Measurements from ENCODE around the gene AWAT1. TPM values are rescaled to one million over a fixed set of nuclear protein-coding genes. Genes with fewer than 3 reads are reported as not detected.

The AWAT1 gene
- total and polyA plus RNA-seq, 4 experiments from 2014 or later = not detected

DNA sequence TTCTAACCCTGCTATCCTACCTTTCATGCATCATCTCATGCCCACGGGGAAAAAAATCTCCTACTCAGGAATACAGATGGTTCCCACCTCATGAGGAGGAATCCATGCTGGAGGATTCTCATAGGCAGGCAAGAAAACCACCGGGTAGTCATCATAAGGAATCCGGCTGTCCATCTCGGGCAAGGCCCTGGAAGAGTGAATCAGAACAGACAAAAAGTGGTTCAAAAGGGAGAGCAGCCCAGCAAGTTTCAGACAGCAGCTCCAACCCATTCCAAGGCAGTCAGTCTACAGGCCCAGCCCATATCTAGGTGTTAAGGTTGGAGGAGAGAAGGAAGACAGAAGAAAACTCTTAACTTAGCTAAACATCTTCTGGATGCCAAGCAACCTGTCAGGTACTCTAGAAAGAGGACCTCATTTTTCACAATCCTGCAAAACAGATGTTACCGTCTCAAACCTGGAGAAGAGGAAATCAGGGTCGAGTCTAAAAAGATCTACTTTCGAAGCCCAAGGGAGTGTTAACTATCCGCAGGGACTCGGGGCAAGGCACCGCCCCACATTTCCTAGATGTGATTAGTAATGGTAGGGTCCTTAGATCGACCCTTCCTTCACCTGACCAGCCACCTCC is 54.8 kb downstream of the AWAT1 start:
- peak overlapping the region; percentile 66 for H3K27ac ChIP-seq (ENCODE audit: low read depth, low read length)
- no peaks in the 10 kb centered on the region for H3K9me3 ChIP-seq (ENCODE audit: control insufficient read depth in 1 of 2, low read length in 2 of 2)
- H3K4me3 Mint-ChIP-seq = peak overlapping the region; percentile 87 to 94 (median 88)
- peak overlapping the region; percentile 75 to 94 (median 88) for H3K27ac Mint-ChIP-seq
- H3K27me3 Mint-ChIP-seq = no peaks in the 10 kb centered on the region
- peaks cover 0 to 1% (median 0%) of the 10 kb centered on the region in 8 donors for H3K9me3 Mint-ChIP-seq
- peaks cover 6% of the 10 kb centered on the region for H3K36me3 ChIP-seq (ENCODE audit: insufficient read depth, low read length)
- peaks cover 10% of the 10 kb centered on the region for H3K4me1 ChIP-seq (ENCODE audit: insufficient read depth, low read length)
- peak in 1 of 5 donors; percentile 0 for DNase-seq
- H3K27me3 ChIP-seq (ENCODE audit: insufficient read depth, low read length) = no peaks in the 10 kb centered on the region
- intact Hi-C loops (cut with micrococcal nuclease) = no loop called here
- H3K4me3 ChIP-seq (ENCODE audit: low read length in 2 of 2) = peak overlapping the region; percentile 6 to 72
- peaks cover 8 to 26% of the 10 kb centered on the region in 2 donors for H3K36me3 Mint-ChIP-seq
- CTCF ChIA-PET (ENCODE audit: partially characterized antibody) = interaction anchor here (0.9 to 2.1 kb wide), 3 partner anchors 10 to 156 kb away, joined by 3 to 6 read pairs (median 6); partner anchors contain the start of gene IGBP1
- POLR2A ChIA-PET (ENCODE audit: partially characterized antibody) = interaction anchor here (0.8 to 1.0 kb wide), 2 partner anchors 143 to 156 kb away, joined by 3 to 5 read pairs; partner anchors contain the start of gene IGBP1
- peaks cover 5 to 21% (median 11%) of the 10 kb centered on the region in 4 donors for H3K4me1 Mint-ChIP-seq

Other genes with a start within 250 kb of the AWAT1 start
- not detected for gene AWAT2, start 184.7 kb upstream of the AWAT1 start, total RNA-seq
- not detected for gene AWAT2, start 184.7 kb upstream of the AWAT1 start, polyA plus RNA-seq
- gene OTUD6A, start 172.2 kb upstream of the AWAT1 start, total RNA-seq = not detected
- not detected for gene OTUD6A, start 172.2 kb upstream of the AWAT1 start, polyA plus RNA-seq
- gene IGBP1, start 101.2 kb upstream of the AWAT1 start, total RNA-seq = 10 to 100 TPM; 60.8 to 66.2 TPM
- 10 to 100 TPM; 56.3 to 60.7 TPM for gene IGBP1, start 101.2 kb upstream of the AWAT1 start, polyA plus RNA-seq
- gene DGAT2L6, start 57.2 kb upstream of the AWAT1 start, total RNA-seq = not detected
- not detected for gene DGAT2L6, start 57.2 kb upstream of the AWAT1 start, polyA plus RNA-seq
- gene P2RY4, start 25.5 kb downstream of the AWAT1 start, total RNA-seq = under 1 TPM in 1 of 2 experiments, not detected in 1; 0.35 TPM
- not detected for gene P2RY4, start 25.5 kb downstream of the AWAT1 start, polyA plus RNA-seq
- gene ARR3, start 33.7 kb downstream of the AWAT1 start, total RNA-seq = not detected
- gene ARR3, start 33.7 kb downstream of the AWAT1 start, polyA plus RNA-seq = not detected
- gene RAB41, start 47.5 kb downstream of the AWAT1 start, total RNA-seq = not detected
- not detected for gene RAB41, start 47.5 kb downstream of the AWAT1 start, polyA plus RNA-seq
- 10 to 100 TPM; 12.7 to 12.9 TPM for gene PDZD11, start 55.3 kb downstream of the AWAT1 start, total RNA-seq
- gene PDZD11, start 55.3 kb downstream of the AWAT1 start, polyA plus RNA-seq = 10 to 100 TPM; 38.9 to 52.3 TPM
- gene KIF4A, start 55.4 kb downstream of the AWAT1 start, total RNA-seq = under 1 TPM; 0.08 to 0.17 TPM
- not detected for gene KIF4A, start 55.4 kb downstream of the AWAT1 start, polyA plus RNA-seq
- gene GDPD2, start 188.7 kb downstream of the AWAT1 start, total RNA-seq = not detected
- gene GDPD2, start 188.7 kb downstream of the AWAT1 start, polyA plus RNA-seq = not detected
- gene DLG3, start 210.2 kb downstream of the AWAT1 start, total RNA-seq = 10 to 100 TPM; 12.4 to 14.2 TPM
- gene DLG3, start 210.2 kb downstream of the AWAT1 start, polyA plus RNA-seq = 10 to 100 TPM in 1 of 2 donors, 1 to 10 TPM in 1; 5.3 to 11.6 TPM

All from CD4-positive, alpha-beta memory T cell (primary cell).